GM21717 (cell line): ENCODE measurements around the gene EFNB2.
A peak's percentile ranks its signal among the peaks of the same experiment; 100 is the strongest.

Experiments used
- ATAC-seq: cut with Tn5 transposase; IDR thresholded peaks from one replicate; pipeline ENCODE4 v1.9.1; 2021; ENCODE audit warnings: mild to moderate bottlenecking, moderate library complexity; ENCODE audit not compliant: unreplicated experiment

The EFNB2 gene, protein sequence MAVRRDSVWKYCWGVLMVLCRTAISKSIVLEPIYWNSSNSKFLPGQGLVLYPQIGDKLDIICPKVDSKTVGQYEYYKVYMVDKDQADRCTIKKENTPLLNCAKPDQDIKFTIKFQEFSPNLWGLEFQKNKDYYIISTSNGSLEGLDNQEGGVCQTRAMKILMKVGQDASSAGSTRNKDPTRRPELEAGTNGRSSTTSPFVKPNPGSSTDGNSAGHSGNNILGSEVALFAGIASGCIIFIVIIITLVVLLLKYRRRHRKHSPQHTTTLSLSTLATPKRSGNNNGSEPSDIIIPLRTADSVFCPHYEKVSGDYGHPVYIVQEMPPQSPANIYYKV

DNA sequence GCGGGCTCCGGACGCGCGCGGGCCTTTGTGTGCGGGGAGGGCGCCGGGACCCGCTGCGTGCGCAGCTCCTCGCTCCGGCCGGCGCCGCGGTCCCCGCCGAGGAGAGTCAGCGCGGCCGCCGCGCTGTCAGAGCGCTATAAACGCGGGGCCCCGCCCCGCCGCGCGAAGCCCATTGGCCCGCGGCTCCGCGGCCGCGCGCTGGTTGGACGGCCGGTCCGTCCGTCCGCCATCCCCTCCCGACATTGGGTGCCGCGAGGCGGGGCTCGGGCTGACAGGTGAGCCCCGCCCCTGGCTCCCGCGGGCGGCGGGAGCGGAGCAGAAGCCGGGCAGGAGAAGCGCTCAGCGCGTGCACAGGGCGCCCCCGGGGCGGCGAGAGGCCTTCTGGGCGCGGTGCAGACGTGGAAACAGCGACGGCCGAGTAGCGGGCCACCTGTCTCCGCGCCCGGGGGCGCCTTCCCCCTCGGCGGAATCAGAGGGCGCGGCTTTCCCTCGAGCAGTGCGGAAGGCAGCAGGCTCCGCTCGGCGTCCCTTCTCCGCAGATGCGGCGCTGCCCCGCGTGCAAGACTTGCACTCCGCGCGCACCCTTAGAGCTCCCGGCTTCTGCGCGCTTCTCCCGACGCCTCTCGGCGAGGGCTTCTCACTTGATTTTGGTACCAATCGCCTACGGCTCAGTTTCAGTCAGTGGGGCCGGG is at the start of gene EFNB2:
TSS of gene EFNB2 (minus strand) at position 111 of the 692 bp plus-strand sequence. CDS start 698 bp downstream, outside the sequence.
- peak; percentile 97 for ATAC-seq

DNA sequence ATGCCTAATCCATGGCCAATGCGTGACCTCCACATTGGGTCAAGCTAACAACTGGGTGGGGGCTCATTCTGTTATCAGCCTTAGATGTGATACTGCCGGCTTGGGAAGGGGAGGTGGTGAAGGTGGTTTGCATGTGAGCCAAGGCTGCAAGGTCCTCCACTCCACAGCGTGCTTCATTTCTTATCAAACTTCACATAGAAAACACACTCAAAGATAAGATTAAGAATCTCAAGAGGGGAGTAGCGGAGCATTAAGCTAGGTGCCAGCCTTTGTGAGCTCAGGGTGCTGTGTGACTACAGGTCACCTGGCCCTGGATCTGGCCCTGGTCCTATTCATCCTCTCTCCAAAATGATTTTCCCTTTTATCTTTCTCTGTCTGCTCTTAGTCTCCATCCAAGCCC is 45.8 kb upstream of the EFNB2 start:
- no peak for ATAC-seq

DNA sequence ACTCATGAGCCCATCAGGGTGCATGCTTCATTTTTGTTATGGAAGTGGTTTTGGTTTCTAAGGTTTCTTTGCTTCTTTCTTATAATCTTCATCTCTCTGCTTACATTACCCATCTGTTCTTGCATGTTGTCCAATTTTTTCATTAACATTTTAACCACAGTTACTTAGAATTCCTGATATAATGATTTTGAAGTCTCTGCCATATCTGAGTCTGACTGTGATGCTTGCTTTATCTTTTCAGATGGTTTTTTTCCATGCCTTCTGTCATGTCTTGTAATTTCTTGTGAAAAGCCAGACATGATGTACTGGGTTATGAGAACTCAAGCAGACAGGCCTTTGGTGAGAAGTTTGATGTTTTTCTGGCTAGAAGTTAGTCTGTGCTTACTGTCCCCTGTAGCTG is 40.4 kb upstream of the EFNB2 start:
- ATAC-seq, result no peak

DNA sequence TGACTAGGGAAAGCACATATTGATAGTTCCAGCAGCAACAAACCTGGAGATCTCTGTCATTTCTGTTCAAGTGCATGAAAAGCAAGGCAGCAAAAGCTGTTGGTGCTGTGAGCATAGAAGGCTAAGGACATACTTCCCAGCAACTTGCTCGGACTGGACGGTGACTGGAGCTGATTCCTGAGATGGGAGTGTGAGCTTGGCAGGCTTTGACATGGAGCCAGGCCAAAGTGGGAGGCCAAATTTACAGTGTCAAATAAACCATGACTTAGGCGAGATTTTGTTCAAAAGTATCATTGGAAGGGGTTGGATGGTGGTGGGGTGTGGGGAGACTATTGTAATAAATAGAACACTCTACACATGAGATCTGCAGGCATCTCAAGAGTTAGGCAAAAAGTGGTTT is 38.4 kb upstream of the EFNB2 start:
- no peak for ATAC-seq

DNA sequence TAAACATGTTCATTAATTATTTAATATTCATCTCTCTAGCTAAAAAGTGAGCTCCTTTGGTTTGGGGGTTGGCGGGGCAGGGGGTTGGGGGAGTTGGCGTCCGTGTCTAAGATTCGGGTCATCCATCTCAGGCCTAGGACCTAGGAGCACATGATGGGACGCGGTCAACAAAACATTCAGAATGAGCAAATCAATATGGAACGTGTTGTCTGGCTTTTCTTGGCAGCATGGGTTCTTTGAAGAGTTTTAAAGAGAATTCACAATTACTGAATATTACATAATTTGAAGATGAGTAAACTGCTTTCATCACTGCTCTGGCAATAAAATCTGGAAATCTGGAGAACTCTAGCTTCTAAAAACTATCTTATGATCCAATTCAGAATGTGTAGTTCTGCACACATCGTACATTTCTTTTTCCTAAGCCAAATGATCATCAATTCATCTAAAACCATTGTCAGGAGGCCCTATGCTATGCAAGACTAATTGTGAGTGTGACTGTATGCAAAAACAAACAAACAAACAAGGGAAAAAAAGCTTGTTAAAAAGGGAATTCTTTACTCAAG is 37.9 kb upstream of the EFNB2 start:
- ATAC-seq, result no peak

DNA sequence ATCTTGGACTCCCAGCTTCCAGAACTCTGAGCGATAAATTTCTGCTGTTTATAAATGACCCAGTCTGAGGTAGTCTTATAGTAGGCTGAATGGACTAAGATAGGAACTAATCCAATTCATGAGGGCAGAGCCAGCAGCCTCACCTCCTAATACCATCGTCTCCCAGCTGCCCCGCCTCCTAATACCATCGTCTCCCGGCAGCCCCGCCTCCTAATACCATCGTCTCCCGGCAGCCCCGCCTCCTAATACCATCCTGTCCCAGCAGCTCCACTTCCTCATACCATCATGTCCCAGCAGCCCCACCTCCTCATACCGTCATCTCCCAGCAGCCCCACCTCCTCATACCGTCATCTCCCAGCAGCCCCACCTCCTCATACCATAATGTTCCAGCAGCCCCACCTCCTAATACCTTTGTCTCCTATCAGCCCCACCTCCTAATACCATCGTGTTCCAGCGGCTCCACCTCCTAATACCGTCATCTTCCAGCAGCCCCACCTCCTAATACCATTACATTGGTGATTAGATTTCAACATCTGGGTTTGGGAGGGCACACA is 34.9 kb upstream of the EFNB2 start:
- ATAC-seq, result no peak

DNA sequence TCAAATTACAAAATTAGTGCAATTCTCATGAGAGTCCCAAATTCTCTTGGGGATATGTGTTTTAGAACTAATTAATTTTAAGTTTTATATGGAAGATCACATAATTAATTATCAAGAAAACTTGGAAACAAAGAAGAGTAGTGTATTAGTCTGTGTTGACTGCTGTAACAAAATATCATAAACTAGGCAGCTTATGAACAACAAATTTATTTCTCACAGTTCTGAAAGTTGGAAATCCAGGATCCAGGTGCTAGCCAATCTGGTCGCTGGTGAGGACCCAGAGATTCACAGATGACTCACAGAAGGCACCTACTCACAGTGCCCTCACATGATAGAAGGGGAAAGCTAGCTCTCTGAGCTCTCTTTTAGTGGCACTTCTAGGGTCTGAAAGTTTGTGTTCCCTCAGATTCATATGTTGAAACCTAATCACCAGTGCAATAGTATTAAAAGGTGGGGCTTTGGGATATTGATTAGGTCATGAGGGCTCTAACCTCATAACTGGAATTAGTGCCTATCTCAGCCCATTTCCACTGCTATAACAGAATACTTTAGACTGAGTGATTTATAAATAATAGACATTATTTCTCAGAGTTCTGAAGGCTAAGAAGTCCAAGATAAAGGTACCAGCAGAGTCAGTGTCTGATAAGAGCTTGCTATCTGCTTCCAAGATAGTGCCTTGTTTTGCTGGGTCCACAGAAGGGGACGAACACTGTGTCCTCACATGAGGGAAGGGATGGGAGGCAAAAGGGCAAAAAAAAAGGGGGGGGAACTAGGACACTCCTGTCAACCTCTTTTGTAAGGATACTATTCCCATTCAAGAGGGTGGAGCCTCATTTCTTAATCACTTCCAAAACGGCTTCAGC is 34.0 kb upstream of the EFNB2 start:
- ATAC-seq, result no peak

DNA sequence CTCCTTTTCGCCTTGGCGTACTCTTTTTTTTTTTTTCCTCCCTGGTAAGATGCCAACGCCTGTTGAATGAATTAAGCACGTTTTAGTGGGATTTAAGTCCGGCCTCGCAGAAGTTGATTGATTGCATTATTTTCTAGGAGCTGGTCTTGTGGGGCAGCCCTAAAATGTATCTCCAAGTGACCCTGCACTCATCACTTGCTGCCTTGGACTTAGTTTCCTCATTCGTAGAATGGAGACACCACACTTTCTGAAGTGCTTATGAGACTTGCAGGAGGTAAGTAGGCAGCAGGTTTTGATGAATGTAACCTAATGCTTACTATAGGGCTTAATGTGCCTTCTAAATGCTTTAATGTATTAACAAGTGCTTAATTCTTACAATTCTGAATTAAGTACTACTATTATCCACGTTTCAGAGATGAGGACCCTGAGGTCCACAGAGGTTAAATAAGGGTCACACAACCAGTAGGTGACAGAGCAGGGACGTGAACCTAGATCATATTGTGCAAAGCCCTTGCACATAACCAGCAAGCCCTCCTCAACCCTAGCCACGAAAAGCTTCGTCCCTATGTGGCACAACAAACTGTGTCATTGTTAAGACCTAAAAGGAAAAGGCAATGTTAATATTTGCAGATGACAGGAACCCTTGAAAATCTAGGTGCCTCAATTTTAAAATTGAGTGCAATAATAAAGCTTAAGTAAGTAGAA is 33.0 kb upstream of the EFNB2 start:
- ATAC-seq, result peak; percentile 40

DNA sequence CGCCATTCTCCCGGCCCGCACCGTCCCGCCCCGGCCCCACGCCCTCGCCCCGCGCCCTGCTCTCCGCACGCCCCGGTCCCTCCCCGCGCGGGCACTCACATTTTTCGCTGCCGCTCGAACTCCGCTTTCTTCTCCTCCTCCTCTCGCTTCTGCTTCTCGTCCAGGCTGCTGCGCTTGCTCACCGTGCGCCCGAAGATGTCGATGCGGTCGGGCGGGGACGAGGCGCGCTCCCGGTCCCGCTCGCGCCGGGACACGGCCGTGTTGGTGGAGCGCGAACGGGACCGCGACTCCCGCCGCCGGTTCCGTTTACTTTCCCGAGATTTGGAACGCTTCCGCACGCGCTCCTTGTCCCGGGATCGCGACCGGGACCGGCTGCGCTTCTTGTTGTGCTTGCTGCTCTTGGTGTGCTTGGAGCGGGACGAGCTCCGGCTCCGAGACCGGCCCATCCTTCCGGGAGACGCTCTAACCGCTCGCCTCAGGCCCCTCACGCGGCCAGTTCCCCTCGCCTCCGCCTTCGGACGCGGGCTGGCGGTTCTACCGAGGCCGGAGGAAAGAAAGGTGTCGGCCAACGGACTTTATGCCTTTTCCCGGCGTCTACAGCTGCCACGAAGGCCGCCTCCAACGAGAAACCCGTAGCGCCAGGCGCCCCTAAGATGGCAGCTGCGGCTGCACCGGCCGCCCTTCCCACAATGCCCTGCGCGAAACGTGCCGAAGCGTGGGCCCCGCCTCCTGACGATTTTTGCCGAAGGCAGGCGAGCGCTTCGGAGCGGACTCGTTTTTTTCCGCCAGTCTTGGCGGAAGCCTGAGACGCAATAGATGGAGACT is 32.2 kb upstream of the EFNB2 start, which contains the start of gene ARGLU1:
TSS of gene ARGLU1 (minus strand) at position 664 of the 825 bp plus-strand sequence. CDS start at position 446, 218 bp downstream.
- peak; percentile 77 for ATAC-seq

DNA sequence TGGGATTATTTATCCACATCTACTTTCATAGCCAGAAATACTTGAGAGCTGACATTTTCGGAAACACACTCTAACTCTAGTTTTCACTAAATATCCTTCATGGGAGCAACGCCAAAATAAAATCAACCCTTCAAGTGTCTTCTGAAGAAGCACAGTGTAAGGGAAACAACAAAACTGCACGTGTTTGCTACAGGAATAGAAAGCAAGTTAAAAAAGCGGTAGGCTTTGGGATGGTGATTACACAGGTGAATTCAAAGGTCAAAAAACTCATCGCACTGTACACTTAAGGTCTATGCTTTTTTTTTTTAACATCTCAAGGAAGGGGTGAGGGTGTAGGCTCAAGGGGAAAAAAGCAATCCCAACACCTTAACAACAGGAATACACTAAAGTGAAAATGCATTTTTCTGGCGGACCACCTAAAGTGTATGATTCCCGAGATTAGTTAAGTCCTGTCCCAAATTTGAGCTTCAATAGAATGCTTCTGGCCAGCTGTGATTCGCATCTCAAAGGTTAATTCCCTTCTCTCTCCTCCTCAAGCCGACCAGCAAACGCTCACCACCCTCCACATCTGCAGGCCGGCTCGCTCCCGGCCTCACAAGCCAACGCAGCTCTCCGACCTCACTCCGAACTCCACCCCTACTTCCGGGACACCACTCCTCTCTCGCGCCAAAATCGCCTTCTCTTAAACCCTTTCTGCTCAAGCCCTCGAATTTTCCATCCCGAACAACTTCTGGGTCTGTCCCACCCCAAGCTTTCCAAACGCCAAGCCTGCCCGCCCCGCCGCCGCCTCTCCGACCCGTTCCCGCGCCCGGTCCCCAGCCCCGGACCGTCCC is 31.4 kb upstream of the EFNB2 start:
- peak; percentile 54 for ATAC-seq

DNA sequence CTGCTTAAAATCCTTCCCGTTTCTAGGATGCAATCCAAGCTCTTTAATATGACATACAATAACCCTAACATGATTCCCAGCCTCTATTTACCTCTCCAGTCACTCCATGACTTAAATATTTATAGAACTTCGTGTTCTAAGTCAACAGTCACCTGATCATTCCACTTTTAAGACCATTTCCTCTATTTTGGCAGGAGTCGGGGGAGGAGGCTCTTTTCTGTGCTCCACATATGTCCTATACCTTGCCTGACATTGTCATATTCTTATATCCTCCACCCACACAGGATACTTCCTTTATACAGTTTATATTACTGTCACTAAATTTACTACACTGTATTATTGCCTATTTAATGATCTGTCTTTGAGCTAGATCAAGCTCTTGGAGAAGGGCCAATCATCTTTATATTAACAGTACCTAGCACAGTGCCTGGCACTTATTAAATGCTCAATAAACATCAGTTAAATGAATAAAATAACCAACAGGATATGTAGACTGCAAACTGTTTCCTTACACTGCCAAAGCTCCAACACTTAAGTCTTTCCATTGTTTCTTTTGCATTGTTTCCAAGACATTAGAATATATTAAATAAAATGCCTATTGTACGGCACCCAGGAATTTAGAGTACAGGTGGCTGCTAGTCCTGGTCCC is 29.8 kb upstream of the EFNB2 start:
- ATAC-seq, result no peak

DNA sequence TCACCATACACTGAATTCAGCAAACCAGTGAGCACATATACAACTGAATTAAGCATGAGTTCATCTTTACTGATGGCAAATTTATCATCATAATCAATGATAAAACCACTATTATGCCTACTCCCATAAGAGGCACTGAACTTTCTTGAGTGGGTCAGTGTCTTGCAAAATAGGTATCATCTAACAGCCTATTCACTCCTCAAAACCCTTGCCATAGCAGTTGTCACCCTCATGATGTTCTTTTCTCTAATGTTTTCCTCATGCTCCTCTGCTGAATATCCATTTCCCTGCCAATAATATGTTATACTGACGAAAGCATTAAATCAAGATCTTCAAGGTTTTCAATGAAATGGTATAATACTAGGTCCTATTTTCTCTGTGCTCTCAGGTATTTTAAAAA is 26.8 kb upstream of the EFNB2 start:
- ATAC-seq, result no peak

DNA sequence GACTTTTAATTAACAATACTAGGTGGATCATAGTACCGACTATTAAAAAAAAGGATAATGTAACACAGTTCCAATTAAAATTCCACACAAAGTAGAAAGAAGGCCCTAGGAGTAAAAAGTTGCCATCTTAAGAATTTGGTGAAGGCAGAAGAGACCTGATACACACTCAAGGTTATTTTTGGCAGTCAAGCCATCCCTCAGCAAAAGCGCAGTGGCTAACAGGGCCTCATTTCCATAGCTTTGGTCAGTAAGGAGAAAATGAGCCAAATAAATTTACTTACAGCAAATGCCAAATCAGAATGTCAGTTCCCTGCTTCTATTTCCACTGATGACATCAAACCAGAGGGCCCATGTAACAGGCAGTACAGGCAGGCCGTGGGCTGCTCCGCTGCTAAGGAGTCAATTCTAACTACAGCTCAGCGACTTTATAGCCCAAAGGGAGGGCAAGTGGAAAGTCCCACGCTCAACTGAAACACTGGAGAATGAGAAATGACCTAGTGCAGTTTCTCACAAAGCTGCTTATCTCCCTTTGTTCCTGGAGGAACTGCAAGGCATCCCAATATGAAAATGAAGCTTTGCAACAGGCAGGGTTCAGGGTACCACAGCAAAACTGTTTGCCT is 26.2 kb upstream of the EFNB2 start:
- ATAC-seq, result peak; percentile 94

DNA sequence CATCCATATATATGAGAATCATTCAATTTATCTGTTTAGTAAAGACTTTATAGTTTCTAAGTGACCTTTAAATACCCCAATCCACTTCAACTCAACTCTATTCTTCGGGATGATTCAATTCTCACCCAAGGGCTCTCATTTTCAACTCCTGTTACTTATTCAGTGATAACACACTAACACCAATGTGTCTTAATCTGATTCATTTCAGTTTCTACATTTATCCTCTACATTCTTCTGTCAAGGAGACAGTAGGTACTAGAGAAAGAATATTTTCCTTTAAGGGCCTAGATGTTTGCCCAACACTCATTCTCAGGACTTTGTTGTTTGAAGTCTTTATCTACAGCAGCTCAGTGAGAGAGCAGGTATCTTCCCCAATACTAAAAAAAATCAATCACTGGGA is 25.4 kb upstream of the EFNB2 start:
- no peak for ATAC-seq

DNA sequence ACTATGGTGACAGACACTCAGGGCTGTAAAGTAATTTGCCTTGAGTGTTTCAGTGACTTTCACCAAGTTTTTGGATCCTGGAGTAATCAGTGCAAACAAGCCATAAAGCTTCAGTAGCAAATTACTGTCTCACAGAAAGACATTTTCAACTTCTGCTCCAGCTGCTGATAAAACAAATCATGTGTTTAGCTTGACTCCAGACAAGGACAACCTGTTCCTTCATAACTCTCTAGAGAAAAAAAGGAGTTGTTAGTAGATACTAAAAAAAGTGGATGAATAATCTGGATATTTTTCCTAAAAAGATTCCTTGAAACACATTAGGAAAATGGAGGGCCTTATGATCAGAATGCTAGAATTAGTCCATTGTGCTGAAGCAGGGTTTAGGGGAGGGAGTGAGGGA is 23.1 kb upstream of the EFNB2 start:
- ATAC-seq, result no peak

DNA sequence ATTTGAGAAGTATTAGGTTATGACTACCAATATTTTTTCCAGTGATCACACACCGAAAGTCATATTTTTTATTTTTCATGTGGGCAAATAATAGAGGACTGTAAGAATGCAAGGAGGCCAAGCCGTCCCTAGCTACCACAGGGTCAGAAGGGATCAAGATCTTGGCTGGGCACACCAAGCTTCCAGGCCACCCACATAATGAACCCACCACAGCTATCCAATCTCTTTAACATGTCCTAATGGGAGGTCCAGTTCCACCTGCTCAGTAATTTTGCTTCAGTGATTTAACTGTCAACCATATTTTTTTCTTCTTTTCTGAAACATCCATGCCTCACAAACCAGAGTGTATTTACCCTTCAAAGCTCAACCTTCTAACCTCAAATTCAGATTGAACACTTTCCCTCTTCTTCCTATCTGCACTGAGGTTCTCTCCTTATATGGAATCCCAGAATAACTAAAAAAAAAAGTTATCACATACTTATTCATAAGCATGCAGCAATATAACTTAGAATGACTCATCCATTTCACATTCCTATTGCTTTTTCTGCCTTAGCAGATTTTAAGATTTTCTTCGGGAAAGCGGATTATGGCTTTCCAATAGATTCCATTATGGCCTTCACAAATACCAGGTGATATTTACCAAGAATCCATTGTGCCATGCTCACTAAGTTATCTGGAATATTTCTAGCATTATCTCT is 20.3 kb upstream of the EFNB2 start:
- no peak for ATAC-seq

DNA sequence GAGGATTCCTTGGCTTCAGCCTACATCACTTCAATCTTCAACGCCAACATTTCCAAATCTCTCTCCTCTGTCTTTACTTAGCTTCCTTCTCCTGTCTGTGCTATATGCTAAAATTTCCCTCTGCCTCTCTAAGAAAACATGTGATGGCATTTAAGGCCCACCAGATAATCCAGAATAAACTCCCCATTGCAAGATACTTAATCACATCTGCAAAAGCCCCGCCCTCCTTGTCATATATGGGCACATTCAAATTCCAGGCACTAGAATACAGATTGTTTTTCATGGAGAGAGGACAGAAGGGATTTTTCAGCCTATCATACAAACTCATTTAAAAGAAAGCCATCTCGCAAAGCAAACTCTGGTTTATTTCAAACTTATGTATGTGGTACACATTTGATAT is 16.3 kb upstream of the EFNB2 start:
- no peak for ATAC-seq
